HG02884 (cell line): ENCODE results near the gene HIVEP3.
"Not testable (repeated sequence)": the region's sequence is repeated elsewhere in the genome, so short reads cannot be mapped to it uniquely, and the experiment has no call there.

ENCODE experiments used
- ATAC-seq: cut with Tn5 transposase; IDR thresholded peaks from one replicate; pipeline ENCODE4 v1.9.1; 2021; ENCODE audit warnings: mild to moderate bottlenecking, moderate library complexity; ENCODE audit not compliant: unreplicated experiment

Gene HIVEP3

GRCh38 chr1:41921271-41921670 is 2.5 kb upstream of the HIVEP3 start:
- ATAC-seq, result not testable (repeated sequence)

GRCh38 chr1:41920658-41921057 is 1.9 kb upstream of the HIVEP3 start:
- no peak for ATAC-seq

GRCh38 chr1:41919764-41920397 is 1.2 kb upstream of the HIVEP3 start:
- no peak for ATAC-seq

- ATAC-seq, result no peak
Observed at GRCh38 chr1:41919131-41919530, 409 bp upstream of the HIVEP3 start.

GRCh38 chr1:41917835-41918449 is 780 bp downstream of the HIVEP3 start:
- ATAC-seq, result no peak

GRCh38 chr1:41917076-41917475 is 1.6 kb downstream of the HIVEP3 start:
- no peak for ATAC-seq

- ATAC-seq, result no peak
Observed at GRCh38 chr1:41915786-41916571, 2.7 kb downstream of the HIVEP3 start.

- ATAC-seq, result no peak
Observed at GRCh38 chr1:41914516-41914915, 4.2 kb downstream of the HIVEP3 start.

GRCh38 chr1:41913014-41913413 is 5.7 kb downstream of the HIVEP3 start:
- no peak for ATAC-seq

GRCh38 chr1:41908288-41908895 is 10.3 kb downstream of the HIVEP3 start:
- ATAC-seq, result no peak

GRCh38 chr1:41907446-41907845 is 11.3 kb downstream of the HIVEP3 start:
- ATAC-seq, result no peak

- no peak for ATAC-seq
Observed at GRCh38 chr1:41906943-41907342, 11.8 kb downstream of the HIVEP3 start.

- no peak for ATAC-seq
Observed at GRCh38 chr1:41905093-41905675, 13.5 kb downstream of the HIVEP3 start.

GRCh38 chr1:41902664-41903063 is 16.1 kb downstream of the HIVEP3 start:
- no peak for ATAC-seq

- no peak for ATAC-seq
Observed at GRCh38 chr1:41902159-41902577, 16.6 kb downstream of the HIVEP3 start.

GRCh38 chr1:41901551-41901950 is 17.2 kb downstream of the HIVEP3 start:
- ATAC-seq, result no peak

GRCh38 chr1:41900603-41901444 is 17.9 kb downstream of the HIVEP3 start:
- ATAC-seq, result no peak

- no peak for ATAC-seq
Observed at GRCh38 chr1:41898191-41898713, 20.5 kb downstream of the HIVEP3 start.

GRCh38 chr1:41895552-41895951 is 23.2 kb downstream of the HIVEP3 start:
- ATAC-seq, result no peak
